Measurements from ENCODE around the gene NAT9.

The NAT9 gene

GRCh38 chr17:74734256-74734655 is 41.9 kb downstream of the NAT9 start:
- TF ChIP-seq CTCF (conservative IDR thresholded peaks at IDR 0.05; ENCODE audit: low read depth, low read length), result no peak
- no peak overlapping the region for H3K4me3 ChIP-seq (ENCODE audit: low read length)
- DNase-seq (ENCODE audit: low read depth), result no peak

GRCh38 chr17:74733365-74734122 is 42.6 kb downstream of the NAT9 start:
- TF ChIP-seq CTCF (conservative IDR thresholded peaks at IDR 0.05; ENCODE audit: low read depth, low read length), result no peak
- H3K4me3 ChIP-seq (ENCODE audit: low read length), result no peak overlapping the region
- no peak for DNase-seq (ENCODE audit: low read depth)

GRCh38 chr17:74732042-74732867 is 43.9 kb downstream of the NAT9 start:
- no peak overlapping the region for H3K4me3 ChIP-seq (ENCODE audit: low read length)
- TF ChIP-seq CTCF (conservative IDR thresholded peaks at IDR 0.05; ENCODE audit: low read depth, low read length), result no peak
- no peak for DNase-seq (ENCODE audit: low read depth)

- TF ChIP-seq CTCF (conservative IDR thresholded peaks at IDR 0.05; ENCODE audit: low read depth, low read length), result no peak
- DNase-seq (ENCODE audit: low read depth), result no peak
- no peak overlapping the region for H3K4me3 ChIP-seq (ENCODE audit: low read length)
Observed at GRCh38 chr17:74731347-74731605, 44.9 kb downstream of the NAT9 start.

- H3K4me3 ChIP-seq (ENCODE audit: low read length), result no peak overlapping the region
- TF ChIP-seq CTCF (conservative IDR thresholded peaks at IDR 0.05; ENCODE audit: low read depth, low read length), result no peak
- no peak for DNase-seq (ENCODE audit: low read depth)
Observed at GRCh38 chr17:74730491-74731346, 45.4 kb downstream of the NAT9 start.

- DNase-seq (ENCODE audit: low read depth), result no peak
- no peak for TF ChIP-seq CTCF (conservative IDR thresholded peaks at IDR 0.05; ENCODE audit: low read depth, low read length)
- no peak overlapping the region for H3K4me3 ChIP-seq (ENCODE audit: low read length)
Observed at GRCh38 chr17:74729866-74730265, 46.3 kb downstream of the NAT9 start.
